WTC11 (cell line): Measurements from ENCODE around the gene LPCAT3. TPM values are rescaled to one million over a fixed set of nuclear protein-coding genes. Genes with fewer than 3 reads are reported as not detected.

Source experiments
- ATAC-seq: fragments of 200-7000 bp; cut with Tn5 transposase; 2 replicates; pipeline ENCODE4 v1.10.0; 2021; ENCODE audit warnings: mild to moderate bottlenecking, moderate library complexity
- CTCF ChIA-PET: fragments of 300-600 bp; sonication (Branson Sonifier 250); formaldehyde crosslinking; loops from one replicate; lab custom pipeline; 2021; ENCODE audit warnings: antibody characterized with exemption; lab: Charles Lee
- POLR2A ChIA-PET: fragments of 350-600 bp; sonication (Branson Sonifier 250); formaldehyde crosslinking; loops from one replicate; lab custom pipeline; 2021; ENCODE audit warnings: antibody characterized with exemption; lab: Charles Lee
- DNase-seq: peaks from one replicate; pipeline ENCODE4 v3.0.0; 2021; ENCODE audit warnings: low spot score
- H3K27ac Mint-ChIP-seq: 2 replicates; pipeline ENCODE4 v1.8.0; 2021; ENCODE audit warnings: mixed read lengths
- H3K27me3 Mint-ChIP-seq: 2 replicates; pipeline ENCODE4 v1.8.0; 2021; ENCODE audit warnings: low read depth, mild to moderate bottlenecking, moderate library complexity, mixed read lengths
- H3K36me3 Mint-ChIP-seq: 2 replicates; pipeline ENCODE4 v1.8.0; 2021; ENCODE audit warnings: mixed read lengths
- H3K4me1 Mint-ChIP-seq: 2 replicates; pipeline ENCODE4 v1.8.0; 2022; ENCODE audit warnings: mixed read lengths
- H3K4me3 Mint-ChIP-seq: 2 replicates; pipeline ENCODE4 v1.8.0; 2021; ENCODE audit warnings: mild to moderate bottlenecking, moderate library complexity, mixed read lengths
- H3K9me3 Mint-ChIP-seq: 2 replicates; pipeline ENCODE4 v1.8.0; 2021; ENCODE audit warnings: mixed read lengths
- ATF1 ChIP-seq: sonication (generic); formaldehyde crosslinking; IDR thresholded peaks from 2 replicates; pipeline ENCODE4 v1.8.1; 2023; ENCODE audit warnings: mild to moderate bottlenecking, moderate library complexity, missing genetic modification reagents
- CBFB ChIP-seq: sonication (generic); formaldehyde crosslinking; IDR thresholded peaks from 2 replicates; pipeline ENCODE4 v1.8.1; 2022; ENCODE audit warnings: mild to moderate bottlenecking, low read depth, missing genetic modification reagents
- EMX1 ChIP-seq: fragments of 250-450 bp; sonication (Bioruptor Pico); IDR thresholded peaks from 2 replicates; pipeline ENCODE4 v1.8.0; 2021; ENCODE audit warnings: mild to moderate bottlenecking
- ETV6 ChIP-seq: sonication (generic); formaldehyde crosslinking; IDR thresholded peaks from 2 replicates; pipeline ENCODE4 v1.8.1; 2022; ENCODE audit warnings: mild to moderate bottlenecking, missing genetic modification reagents
- FOXJ3 ChIP-seq: sonication (generic); formaldehyde crosslinking; IDR thresholded peaks from 2 replicates; pipeline ENCODE4 v1.9.0; 2021; ENCODE audit warnings: missing genetic modification reagents, mild to moderate bottlenecking, borderline replicate concordance
- GTF2I ChIP-seq: fragments of 250-450 bp; sonication (Bioruptor Pico); conservative IDR thresholded peaks from 2 replicates; pipeline ENCODE4 v1.4.0; 2021; ENCODE audit warnings: mild to moderate bottlenecking
- HMGA2 ChIP-seq: fragments of 250-450 bp; sonication (Bioruptor Pico); IDR thresholded peaks from 2 replicates; pipeline ENCODE4 v1.4.0; 2021; ENCODE audit warnings: mild to moderate bottlenecking, moderate library complexity
- IRF2 ChIP-seq: sonication (generic); formaldehyde crosslinking; IDR thresholded peaks from 2 replicates; pipeline ENCODE4 v1.8.0; 2022; ENCODE audit warnings: low read depth, missing genetic modification reagents, borderline replicate concordance
- KAT7 ChIP-seq: sonication (generic); formaldehyde crosslinking; IDR thresholded peaks from 2 replicates; pipeline ENCODE4 v1.8.1; 2023; ENCODE audit warnings: missing genetic modification reagents, mild to moderate bottlenecking, borderline replicate concordance
- MXD4 ChIP-seq: fragments of 250-450 bp; sonication (Bioruptor Pico); IDR thresholded peaks from 2 replicates; pipeline ENCODE4 v1.8.0; 2021; ENCODE audit warnings: mild to moderate bottlenecking, moderate library complexity, borderline replicate concordance
- PRRX2 ChIP-seq: fragments of 250-450 bp; sonication (Bioruptor Pico); IDR thresholded peaks from 2 replicates; pipeline ENCODE4 v1.8.0; 2021; ENCODE audit warnings: mild to moderate bottlenecking
- SMAD4 ChIP-seq: sonication (generic); formaldehyde crosslinking; IDR thresholded peaks from 2 replicates; pipeline ENCODE4 v1.8.0; 2022; ENCODE audit warnings: mild to moderate bottlenecking, missing genetic modification reagents
- SOX15 ChIP-seq: fragments of 250-450 bp; sonication (Bioruptor Pico); IDR thresholded peaks from 2 replicates; pipeline ENCODE4 v1.9.0; 2021; ENCODE audit warnings: mild to moderate bottlenecking
- TP53 ChIP-seq: sonication (generic); formaldehyde crosslinking; IDR thresholded peaks from 2 replicates; pipeline ENCODE4 v1.8.1; 2023; ENCODE audit warnings: mild to moderate bottlenecking, missing genetic modification reagents
- ZNF138 ChIP-seq: sonication (generic); formaldehyde crosslinking; conservative IDR thresholded peaks from 2 replicates; pipeline ENCODE4 v1.8.1; 2022; ENCODE audit warnings: mild to moderate bottlenecking, moderate library complexity, missing genetic modification reagents
- ZNF416 ChIP-seq: fragments of 250-450 bp; sonication (Bioruptor Pico); IDR thresholded peaks from 2 replicates; pipeline ENCODE4 v1.9.0; 2021; ENCODE audit warnings: mild to moderate bottlenecking, inconsistent platforms
- ZNF671 ChIP-seq: fragments of 250-450 bp; sonication (Bioruptor Pico); IDR thresholded peaks from 2 replicates; pipeline ENCODE4 v1.8.0; 2021; ENCODE audit warnings: mild to moderate bottlenecking
- total RNA-seq: library from RNA; stranded (reverse); gene quantifications from 3 replicates; pipeline ENCODE4 v1.2.3, GENCODE V29; 2021
- TF ChIP-seq, protein P1 (sequence below): sonication (generic); formaldehyde crosslinking; IDR thresholded peaks from 2 replicates; pipeline ENCODE4 v1.8.0; 2022; ENCODE audit warnings: mild to moderate bottlenecking, missing genetic modification reagents
- TF ChIP-seq, protein P2 (sequence below): sonication (generic); formaldehyde crosslinking; IDR thresholded peaks from 2 replicates; pipeline ENCODE4 v1.8.0; 2023; ENCODE audit warnings: missing genetic modification reagents
- TF ChIP-seq, protein P3 (sequence below): sonication (generic); formaldehyde crosslinking; IDR thresholded peaks from 2 replicates; pipeline ENCODE4 v1.8.1; 2023; ENCODE audit warnings: mild to moderate bottlenecking, missing genetic modification reagents
- TF ChIP-seq, protein P4 (sequence below): sonication (generic); formaldehyde crosslinking; IDR thresholded peaks from 2 replicates; pipeline ENCODE4 v1.8.0; 2022; ENCODE audit warnings: mild to moderate bottlenecking, missing genetic modification reagents
- TF ChIP-seq, protein P5 (sequence below): fragments of 250-450 bp; sonication (Bioruptor Pico); IDR thresholded peaks from 2 replicates; pipeline ENCODE4 v1.9.0; 2021; ENCODE audit warnings: mild to moderate bottlenecking, borderline replicate concordance
- TF ChIP-seq, protein P6 (sequence below): fragments of 250-450 bp; sonication (Bioruptor Pico); IDR thresholded peaks from 2 replicates; pipeline ENCODE4 v1.8.0; 2021; ENCODE audit warnings: mild to moderate bottlenecking

LPCAT3 gene
- total RNA-seq, 1 experiment from 2014 or later = 40.0 TPM

DNA sequence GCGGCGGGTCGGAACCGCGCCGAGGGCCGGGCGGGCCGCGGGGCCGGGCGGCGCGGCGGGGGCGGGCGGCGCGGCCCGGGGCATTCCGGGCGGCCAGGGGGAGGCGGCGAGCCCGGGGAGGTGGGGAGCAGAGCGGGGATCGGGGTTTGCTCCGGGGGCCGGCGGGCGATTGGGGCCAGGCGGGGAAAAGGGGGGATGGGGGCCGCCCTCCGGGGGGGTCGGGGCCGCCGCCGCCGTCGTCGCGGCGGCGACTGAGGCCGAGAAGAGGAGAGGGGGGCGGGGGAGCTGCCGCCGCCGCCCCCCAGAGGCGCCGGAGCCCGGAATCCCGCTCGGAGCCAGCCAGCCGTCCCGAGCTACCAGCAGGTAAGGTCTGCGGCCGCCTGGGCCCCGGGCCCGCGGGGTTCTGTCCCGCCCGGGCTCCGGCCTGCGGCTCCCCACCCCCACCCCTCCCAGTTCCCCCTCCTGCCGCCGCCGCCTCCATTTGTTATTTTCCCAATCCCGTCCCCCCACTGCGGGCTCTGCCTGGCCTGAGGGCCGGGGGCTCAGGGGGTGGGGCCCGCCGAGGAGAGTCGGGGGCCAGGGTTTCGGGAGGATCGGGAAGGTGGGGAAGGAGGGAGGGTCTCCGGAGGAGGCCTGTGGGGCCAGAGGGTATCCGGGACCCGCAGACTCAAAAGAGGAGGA lies 90.1 kb downstream of the LPCAT3 start:
- Mint-ChIP-seq H3K27me3 (no peaks in the 10 kb centered on the region), H3K27ac (peak overlapping the region; percentile 75; the same call in 1 of the 2 replicates), H3K9me3 (no peaks in the 10 kb centered on the region), H3K4me1 (peaks cover 58% of the 10 kb centered on the region), H3K36me3 (peaks cover 8% of the 10 kb centered on the region), H3K4me3 (peak overlapping the region; percentile 94)
- CTCF ChIA-PET = interaction anchor here (0.9 to 6.6 kb wide), 5 partner anchors 9 to 59 kb away, joined by 3 to 93 read pairs (median 9); partner anchors contain the start of genes C12orf57 and RNU7-1
- TF ChIP-seq GTF2I (CRISPR knock-in tag) = no peak
- TF ChIP-seq ZNF671 (CRISPR knock-in tag) = no peak
- no peak for TF ChIP-seq HMGA2 (CRISPR knock-in tag)
- no peak for TF ChIP-seq IRF2
- TF ChIP-seq, protein P1, sequence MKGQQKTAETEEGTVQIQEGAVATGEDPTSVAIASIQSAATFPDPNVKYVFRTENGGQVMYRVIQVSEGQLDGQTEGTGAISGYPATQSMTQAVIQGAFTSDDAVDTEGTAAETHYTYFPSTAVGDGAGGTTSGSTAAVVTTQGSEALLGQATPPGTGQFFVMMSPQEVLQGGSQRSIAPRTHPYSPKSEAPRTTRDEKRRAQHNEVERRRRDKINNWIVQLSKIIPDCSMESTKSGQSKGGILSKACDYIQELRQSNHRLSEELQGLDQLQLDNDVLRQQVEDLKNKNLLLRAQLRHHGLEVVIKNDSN (CRISPR knock-in tag) = no peak
- no peak for TF ChIP-seq MXD4 (CRISPR knock-in tag)
- no peak for DNase-seq
- POLR2A ChIA-PET = interaction anchor here (1.0 to 2.0 kb wide), 3 partner anchors 10 to 60 kb away, joined by 3 to 7 read pairs (median 4); no protein-coding TSS in a partner anchor
- ATAC-seq = no peak

DNA sequence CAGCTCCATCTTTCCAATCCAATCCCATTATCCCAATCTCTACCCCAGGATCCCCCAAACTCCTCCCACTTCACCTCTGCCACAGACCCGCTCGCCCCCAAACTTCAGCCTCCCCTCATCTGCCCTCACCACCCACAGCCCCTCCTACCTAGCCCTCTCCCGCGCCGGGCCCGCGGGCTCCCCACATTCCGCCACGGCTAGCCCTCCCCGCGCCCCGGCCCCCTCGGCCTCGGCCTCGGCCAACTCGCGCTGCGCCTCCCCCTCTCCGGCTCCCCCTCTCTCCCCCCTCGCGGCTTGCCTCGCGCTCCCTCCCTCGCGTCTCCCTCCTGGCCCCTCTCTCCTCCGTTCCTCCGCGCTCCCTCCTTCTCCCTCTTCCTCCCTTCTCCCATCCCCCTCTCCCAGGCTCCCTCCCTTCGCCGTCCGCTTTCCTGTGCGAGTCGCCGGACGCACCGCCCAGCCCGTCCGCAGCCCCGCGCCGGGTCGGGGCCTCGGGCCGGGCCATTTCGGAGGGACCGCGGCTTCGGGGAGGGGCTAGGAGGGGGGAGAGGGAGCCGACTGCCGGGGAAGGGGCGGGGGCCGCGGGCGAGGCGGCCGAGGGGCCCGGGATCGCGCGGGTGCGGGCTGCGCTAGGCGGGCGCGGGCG lies 90.8 kb downstream of the LPCAT3 start, which contains the start of gene ATN1:
TSS of gene ATN1 (plus strand) at position 581 of the 643 bp plus-strand sequence. CDS start 6,043 bp downstream, outside the sequence.
- Mint-ChIP-seq H3K9me3 (no peaks in the 10 kb centered on the region), H3K27me3 (no peaks in the 10 kb centered on the region), H3K4me3 (peak within 1 kb of the TSS; percentile 94), H3K27ac (peak within 1 kb of the TSS; percentile 98), H3K4me1 (peaks cover 58% of the 10 kb centered on the region), H3K36me3 (peaks cover 10% of the 10 kb centered on the region)
- CTCF ChIA-PET = interaction anchor here (0.9 to 7.0 kb wide), 10 partner anchors 9 to 60 kb away, joined by 3 to 93 read pairs (median 33); partner anchors contain the start of genes C12orf57, RNU7-1, SPSB2 and TPI1
- DNase-seq = peak; percentile 86
- peak; percentile 19 for ATAC-seq
- POLR2A ChIA-PET = interaction anchor here (2.0 to 3.9 kb wide), 6 partner anchors 11 to 59 kb away, joined by 7 to 66 read pairs (median 20); partner anchors contain the start of genes C12orf57, ENO2 and RNU7-1
- no peak for TF ChIP-seq ZNF138 (CRISPR knock-in tag)
- no peak for TF ChIP-seq TP53 (CRISPR knock-in tag)
- no peak for TF ChIP-seq ETV6 (CRISPR knock-in tag)
- TF ChIP-seq ZNF416 = no peak
- TF ChIP-seq, protein P2, sequence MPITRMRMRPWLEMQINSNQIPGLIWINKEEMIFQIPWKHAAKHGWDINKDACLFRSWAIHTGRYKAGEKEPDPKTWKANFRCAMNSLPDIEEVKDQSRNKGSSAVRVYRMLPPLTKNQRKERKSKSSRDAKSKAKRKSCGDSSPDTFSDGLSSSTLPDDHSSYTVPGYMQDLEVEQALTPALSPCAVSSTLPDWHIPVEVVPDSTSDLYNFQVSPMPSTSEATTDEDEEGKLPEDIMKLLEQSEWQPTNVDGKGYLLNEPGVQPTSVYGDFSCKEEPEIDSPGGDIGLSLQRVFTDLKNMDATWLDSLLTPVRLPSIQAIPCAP (CRISPR knock-in tag) = no peak
- TF ChIP-seq KAT7 (CRISPR knock-in tag) = peak; percentile 98; the same call in 1 of the 2 replicates
- TF ChIP-seq, protein P3, sequence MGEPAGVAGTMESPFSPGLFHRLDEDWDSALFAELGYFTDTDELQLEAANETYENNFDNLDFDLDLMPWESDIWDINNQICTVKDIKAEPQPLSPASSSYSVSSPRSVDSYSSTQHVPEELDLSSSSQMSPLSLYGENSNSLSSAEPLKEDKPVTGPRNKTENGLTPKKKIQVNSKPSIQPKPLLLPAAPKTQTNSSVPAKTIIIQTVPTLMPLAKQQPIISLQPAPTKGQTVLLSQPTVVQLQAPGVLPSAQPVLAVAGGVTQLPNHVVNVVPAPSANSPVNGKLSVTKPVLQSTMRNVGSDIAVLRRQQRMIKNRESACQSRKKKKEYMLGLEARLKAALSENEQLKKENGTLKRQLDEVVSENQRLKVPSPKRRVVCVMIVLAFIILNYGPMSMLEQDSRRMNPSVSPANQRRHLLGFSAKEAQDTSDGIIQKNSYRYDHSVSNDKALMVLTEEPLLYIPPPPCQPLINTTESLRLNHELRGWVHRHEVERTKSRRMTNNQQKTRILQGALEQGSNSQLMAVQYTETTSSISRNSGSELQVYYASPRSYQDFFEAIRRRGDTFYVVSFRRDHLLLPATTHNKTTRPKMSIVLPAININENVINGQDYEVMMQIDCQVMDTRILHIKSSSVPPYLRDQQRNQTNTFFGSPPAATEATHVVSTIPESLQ = no peak
- no peak for TF ChIP-seq EMX1 (CRISPR knock-in tag)
- no peak for TF ChIP-seq SMAD4 (CRISPR knock-in tag)
- TF ChIP-seq FOXJ3 (CRISPR knock-in tag) = no peak
- TF ChIP-seq PRRX2 (CRISPR knock-in tag) = no peak
- TF ChIP-seq, protein P4, sequence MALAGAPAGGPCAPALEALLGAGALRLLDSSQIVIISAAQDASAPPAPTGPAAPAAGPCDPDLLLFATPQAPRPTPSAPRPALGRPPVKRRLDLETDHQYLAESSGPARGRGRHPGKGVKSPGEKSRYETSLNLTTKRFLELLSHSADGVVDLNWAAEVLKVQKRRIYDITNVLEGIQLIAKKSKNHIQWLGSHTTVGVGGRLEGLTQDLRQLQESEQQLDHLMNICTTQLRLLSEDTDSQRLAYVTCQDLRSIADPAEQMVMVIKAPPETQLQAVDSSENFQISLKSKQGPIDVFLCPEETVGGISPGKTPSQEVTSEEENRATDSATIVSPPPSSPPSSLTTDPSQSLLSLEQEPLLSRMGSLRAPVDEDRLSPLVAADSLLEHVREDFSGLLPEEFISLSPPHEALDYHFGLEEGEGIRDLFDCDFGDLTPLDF (CRISPR knock-in tag) = no peak
- TF ChIP-seq, protein P5, sequence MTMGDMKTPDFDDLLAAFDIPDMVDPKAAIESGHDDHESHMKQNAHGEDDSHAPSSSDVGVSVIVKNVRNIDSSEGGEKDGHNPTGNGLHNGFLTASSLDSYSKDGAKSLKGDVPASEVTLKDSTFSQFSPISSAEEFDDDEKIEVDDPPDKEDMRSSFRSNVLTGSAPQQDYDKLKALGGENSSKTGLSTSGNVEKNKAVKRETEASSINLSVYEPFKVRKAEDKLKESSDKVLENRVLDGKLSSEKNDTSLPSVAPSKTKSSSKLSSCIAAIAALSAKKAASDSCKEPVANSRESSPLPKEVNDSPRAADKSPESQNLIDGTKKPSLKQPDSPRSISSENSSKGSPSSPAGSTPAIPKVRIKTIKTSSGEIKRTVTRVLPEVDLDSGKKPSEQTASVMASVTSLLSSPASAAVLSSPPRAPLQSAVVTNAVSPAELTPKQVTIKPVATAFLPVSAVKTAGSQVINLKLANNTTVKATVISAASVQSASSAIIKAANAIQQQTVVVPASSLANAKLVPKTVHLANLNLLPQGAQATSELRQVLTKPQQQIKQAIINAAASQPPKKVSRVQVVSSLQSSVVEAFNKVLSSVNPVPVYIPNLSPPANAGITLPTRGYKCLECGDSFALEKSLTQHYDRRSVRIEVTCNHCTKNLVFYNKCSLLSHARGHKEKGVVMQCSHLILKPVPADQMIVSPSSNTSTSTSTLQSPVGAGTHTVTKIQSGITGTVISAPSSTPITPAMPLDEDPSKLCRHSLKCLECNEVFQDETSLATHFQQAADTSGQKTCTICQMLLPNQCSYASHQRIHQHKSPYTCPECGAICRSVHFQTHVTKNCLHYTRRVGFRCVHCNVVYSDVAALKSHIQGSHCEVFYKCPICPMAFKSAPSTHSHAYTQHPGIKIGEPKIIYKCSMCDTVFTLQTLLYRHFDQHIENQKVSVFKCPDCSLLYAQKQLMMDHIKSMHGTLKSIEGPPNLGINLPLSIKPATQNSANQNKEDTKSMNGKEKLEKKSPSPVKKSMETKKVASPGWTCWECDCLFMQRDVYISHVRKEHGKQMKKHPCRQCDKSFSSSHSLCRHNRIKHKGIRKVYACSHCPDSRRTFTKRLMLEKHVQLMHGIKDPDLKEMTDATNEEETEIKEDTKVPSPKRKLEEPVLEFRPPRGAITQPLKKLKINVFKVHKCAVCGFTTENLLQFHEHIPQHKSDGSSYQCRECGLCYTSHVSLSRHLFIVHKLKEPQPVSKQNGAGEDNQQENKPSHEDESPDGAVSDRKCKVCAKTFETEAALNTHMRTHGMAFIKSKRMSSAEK = no peak
- TF ChIP-seq ATF1 = no peak
- TF ChIP-seq, protein P1 (CRISPR knock-in tag) = no peak
- no peak for TF ChIP-seq CBFB (CRISPR knock-in tag)
- TF ChIP-seq, protein P6, sequence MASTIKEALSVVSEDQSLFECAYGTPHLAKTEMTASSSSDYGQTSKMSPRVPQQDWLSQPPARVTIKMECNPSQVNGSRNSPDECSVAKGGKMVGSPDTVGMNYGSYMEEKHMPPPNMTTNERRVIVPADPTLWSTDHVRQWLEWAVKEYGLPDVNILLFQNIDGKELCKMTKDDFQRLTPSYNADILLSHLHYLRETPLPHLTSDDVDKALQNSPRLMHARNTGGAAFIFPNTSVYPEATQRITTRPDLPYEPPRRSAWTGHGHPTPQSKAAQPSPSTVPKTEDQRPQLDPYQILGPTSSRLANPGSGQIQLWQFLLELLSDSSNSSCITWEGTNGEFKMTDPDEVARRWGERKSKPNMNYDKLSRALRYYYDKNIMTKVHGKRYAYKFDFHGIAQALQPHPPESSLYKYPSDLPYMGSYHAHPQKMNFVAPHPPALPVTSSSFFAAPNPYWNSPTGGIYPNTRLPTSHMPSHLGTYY (CRISPR knock-in tag) = no peak
- no peak for TF ChIP-seq SOX15 (CRISPR knock-in tag)
